ENCODE results near the gene BMERB1.
"Not testable (repeated sequence)": the region's sequence is repeated elsewhere in the genome, so short reads cannot be mapped to it uniquely, and the experiment has no call there.

BMERB1 gene

DNA sequence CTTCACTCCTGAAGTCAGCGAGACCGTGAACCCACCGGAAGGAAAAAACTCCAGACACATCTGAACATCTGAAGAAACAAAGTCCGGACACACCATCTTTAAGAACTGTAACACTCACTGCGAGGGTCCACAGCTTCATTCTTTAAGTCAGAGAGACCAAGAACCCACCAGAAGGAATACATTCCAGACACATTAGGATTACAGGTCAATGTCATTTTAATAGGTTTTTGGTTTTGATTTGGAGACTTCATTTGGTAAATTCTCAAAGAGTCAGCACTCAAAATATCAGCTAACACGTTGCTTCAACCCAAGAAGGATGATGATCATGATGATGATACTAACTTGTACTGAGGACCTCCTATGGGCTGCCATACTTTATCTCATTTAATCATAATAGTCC lies 7.6 kb upstream of the BMERB1 start:
- no peak for DNase-seq

DNA sequence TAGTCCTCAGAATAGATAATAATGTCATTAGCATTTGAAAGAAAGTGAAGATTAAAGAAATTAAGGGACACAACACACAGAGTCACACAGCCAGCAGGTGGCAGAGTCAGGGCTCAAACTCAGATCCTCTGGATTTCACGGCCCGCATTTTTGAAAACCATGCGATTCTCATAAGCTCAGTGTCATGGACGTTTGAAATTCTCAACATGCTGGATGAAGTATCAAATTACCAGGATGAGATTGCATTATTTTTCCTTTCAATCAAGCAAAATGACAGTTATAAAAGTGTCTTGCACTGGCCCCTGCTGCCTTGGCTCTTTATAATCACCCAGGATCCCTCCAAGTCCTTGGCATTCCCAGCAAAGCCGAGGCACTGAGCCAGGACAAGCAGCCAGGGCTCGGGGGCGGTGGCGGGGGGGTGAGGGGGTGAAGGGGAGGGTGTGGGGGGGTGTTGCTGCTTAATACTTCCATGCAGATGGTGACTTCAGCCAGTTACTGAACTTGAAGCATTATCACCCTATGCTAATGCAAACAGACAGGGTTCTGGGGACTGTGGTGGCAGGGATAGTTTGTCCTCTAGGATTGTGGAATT lies 6.6 kb upstream of the BMERB1 start:
- DNase-seq: peak; percentile 81

DNA sequence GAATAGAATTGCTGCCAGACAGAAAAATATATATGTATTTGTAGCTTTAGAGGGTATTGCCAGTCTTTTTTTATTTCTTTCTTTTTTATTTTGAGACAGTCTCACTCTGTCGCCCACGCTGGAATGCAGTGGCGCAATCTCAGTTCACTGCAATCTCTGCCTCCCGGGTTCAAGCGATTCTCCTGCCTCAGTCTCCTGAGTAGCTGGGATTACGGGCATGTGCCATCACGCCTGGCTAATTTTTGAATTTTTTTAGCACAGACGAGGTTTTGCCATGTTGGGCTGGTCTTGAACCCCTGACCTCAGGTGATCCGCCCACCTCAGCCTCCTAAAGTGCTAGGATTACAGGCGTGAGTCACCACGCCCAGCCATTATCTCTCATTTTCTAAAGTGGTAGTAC lies 3.5 kb upstream of the BMERB1 start:
- not testable (repeated sequence) for DNase-seq

DNA sequence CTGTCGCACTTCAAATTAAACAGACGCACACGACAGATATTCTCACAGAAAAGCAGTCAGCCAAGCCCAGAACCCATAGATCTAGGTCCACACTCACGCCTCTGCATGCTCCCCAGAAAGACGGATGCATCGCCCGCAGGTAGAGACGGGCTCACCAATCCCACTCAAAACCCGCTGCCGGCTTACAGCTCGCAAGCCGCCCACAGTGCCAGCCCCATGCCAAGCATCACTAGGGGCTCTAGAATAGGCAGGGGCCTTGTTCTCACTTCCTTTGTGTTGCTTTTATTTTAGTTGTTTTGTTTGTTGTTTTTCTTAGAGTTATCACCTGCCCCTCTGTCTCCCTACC lies 336 bp upstream of the BMERB1 start:
- no peak for DNase-seq

DNA sequence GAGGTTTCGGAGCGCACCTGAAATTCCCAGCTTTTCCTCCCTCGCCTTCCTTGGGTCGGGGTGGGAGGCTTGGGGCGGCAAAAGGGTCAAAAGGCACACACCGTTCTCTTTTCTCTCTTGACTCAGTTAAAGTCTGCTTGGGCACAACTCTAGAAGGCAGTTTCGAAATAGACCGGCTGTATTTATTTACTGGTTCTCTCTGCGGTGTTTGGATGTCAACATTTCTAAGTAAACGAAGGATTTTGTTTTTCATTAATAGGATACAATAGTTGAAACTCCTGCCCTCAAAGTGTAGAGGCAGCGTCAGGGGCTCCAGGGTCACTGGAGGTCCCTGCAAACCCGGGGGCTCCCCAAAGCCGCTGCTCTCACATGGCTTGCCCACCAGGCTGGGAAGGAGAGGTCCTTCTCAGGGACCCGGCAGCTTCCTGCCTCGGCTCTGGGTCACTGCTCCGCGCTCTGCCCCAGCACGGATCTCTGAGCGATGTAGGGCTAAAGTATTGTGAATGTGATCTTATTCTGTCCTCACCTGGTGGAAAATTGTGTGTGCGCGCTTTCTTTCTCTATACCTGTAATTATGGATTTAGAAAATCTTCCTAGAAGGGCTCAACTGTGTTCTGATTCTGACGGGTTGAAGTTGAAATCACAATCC lies 952 bp downstream of the BMERB1 start:
- DNase-seq: no peak

DNA sequence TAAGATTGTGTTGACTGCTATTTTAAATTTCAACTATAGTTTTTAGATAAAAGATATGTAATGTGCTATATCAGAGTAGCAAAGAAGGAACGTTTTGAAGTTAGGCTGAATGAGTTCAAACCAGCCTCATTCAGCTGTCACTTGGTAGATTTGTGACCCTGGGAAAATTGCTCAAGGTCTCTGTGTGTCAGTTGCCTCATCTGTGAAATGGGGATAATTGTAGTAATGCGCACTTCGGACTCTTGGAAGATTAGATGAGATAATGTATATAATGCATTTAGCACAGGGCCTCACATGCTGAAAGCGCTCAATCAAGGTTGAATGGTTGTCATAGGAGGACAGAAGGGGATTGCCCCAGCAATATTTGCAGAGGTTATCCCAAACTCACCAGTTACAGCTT lies 4.7 kb downstream of the BMERB1 start:
- DNase-seq: no peak

DNA sequence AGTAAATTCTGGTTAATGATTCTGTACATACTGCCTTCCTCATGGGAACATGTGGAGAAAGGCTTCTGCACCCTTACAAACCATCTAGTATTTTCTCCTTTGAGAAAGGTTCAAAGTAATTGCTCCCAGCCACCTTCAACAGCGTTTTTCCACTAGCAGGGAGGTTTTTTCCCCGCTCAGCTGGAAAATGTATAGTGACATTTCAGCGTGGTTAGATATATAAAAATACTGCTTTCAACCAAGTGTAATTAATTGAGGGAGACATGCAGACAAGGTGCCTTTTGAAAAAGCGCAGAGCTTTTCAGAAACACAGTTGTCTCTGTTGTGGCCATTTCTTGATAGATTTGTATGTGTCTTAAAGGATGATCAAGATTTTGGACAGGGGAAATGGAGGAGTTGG lies 5.1 kb downstream of the BMERB1 start:
- no peak for DNase-seq

DNA sequence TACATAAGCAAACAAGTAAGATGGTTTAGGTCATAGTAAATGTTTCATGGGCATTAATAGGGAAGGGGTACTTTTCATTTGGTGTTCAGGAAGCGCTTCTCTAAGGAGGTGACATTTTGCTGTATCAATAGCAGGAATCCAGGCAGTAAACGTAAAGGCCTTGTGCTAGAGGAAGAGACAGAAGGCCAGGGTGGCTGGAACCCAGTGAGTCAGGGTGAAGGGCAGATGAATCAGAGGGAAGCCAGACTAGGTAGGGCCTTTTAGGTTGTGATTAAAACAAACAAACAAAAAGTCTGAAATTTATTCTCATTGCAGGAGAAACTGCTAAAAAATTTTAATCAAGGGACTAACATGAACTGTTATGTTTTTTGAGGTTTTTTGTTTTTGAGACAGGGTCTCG lies 6.5 kb downstream of the BMERB1 start:
- DNase-seq: no peak

DNA sequence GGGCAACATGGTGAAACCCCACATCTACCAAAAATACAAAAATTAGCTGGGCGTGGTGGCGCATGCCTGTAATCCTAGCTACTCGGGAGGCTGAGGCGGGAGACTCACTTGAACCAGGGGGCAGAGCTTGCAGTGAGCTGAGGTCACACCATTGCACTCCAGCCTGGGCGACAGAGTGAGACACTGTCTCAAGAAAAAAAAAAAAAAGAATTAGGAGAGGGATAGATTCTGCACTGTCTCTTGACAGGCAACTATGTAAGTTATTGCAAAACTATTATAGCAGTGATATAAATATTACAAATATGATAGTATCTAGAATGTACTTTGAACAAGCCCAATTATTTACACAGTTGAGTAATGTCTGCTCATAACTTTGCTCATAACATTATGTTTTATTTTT lies 7.8 kb downstream of the BMERB1 start:
- DNase-seq: not testable (repeated sequence)

DNA sequence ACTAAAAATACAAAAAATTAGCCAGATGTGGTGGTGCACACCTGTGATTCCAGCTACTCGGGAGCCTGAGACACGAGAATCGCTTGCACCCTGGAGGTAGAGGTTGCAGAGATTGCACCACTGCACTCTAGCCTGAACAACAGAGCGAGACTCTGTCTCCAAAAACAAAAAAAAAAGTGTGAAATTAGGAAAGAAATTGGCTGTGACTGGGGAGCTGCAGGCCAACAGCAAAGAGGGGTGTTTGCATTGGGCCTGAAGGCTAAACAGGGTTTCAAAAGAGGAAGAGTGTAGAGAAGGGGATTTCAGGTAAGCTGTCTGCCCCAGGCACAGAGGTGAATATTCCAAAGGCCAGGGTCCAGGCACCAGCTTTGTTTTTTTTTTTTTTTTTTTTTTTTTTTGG lies 9.4 kb downstream of the BMERB1 start:
- no peak for DNase-seq

DNA sequence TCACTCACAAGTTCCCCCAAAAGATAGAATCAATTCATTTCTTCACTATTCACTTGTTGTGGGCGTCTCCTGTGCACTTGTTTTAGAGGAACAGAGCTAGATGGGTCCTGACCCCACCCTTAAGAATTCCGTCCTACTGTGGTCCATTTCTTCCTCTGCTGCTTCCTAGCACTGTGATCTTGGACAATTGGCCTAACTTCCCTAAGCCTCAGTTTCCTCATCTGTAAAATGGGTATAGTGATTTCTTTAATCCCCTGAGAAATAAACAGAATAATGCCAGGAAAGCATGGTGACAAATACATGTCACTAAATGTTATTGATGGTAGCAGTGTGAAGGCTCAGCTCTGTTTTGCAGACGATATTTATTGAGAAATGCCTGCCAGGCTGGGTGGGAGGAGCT lies 9.9 kb downstream of the BMERB1 start:
- no peak for DNase-seq

DNA sequence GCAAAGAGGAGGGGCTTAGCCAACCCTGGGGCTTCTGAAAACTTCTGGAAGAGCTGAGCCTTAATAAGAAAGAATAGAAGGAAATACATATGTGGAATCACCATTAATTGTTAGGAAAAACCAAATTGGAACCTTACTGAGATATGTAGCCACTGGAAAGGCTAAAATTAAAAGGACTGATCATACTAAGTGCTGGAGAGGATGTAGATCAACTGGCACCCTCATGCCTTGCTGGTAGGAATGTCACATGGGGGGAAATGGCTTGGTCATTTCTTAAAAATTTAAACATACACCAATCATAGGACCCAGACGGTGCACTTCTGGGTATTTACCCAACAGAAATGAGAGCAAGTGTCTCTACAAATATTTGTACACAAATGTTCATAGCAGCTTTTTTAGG lies 11.1 kb downstream of the BMERB1 start:
- DNase-seq: no peak

DNA sequence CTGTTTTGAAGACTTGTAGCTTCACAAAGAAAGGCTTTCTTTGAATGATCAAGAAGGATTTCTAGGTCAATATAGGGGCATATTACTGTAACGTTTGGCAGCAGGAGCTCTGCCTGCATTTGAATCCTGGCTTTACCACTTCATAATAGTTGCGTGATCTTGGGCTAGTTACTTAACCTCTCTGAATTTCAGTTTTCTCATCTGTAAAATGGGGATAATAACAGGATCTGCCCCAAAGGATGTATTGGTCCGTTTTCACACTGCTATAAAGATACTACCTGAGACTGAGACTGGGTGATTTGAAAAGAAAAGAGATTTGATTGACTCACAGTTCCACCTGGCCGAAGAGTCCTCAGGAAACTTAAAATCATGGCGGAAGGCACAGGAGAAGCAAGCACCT lies 12.5 kb downstream of the BMERB1 start:
- no peak for DNase-seq

DNA sequence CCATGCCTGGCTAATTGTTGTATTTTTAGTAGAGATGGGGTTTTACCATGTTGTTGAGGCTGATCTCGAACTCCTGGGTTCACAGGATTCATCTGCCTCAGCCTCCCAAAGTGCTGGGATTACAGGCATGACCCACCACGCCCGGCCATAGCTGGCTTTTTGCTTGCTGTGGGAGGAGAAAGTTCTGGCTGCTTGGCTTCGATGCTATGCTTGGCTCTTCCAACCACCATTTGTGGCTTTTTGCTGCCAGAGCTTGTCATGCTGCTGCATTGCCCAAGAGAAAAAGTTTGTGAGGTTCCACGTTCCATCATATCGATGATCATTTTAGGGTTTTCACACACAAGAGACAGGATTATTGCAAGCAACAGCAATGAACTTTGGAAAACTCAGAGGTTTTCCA lies 16.2 kb downstream of the BMERB1 start:
- DNase-seq: no peak

DNA sequence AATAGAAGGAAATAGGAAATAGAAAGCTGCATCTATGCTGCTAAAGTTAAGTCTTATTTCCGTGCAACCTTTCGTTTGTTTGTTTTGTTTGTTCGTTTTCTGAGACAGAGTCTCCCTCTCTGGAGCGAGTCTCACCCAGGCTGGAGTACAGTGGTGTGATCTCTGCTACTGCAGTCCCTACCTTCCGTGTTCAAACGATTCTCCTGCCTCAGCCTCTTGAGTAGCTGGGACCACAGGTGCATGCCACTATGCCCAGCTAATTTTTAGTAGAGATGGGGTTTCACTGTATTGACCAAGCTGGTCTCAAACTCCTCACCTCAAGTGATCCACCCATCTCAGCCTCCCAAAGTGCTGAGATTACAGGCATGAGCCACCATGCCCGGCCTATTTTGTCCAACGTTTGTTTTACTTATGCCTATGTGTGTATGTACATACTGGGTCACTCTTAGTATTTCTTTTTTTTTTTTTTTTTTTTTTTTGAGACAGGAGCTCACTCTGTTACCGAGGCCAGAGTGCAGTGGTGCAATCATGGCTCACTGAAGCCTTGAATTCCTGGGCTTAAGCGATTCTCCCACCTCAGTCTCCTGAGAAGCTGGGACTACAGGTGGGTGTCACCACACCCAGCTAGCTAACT lies 16.8 kb downstream of the BMERB1 start:
- DNase-seq: no peak

DNA sequence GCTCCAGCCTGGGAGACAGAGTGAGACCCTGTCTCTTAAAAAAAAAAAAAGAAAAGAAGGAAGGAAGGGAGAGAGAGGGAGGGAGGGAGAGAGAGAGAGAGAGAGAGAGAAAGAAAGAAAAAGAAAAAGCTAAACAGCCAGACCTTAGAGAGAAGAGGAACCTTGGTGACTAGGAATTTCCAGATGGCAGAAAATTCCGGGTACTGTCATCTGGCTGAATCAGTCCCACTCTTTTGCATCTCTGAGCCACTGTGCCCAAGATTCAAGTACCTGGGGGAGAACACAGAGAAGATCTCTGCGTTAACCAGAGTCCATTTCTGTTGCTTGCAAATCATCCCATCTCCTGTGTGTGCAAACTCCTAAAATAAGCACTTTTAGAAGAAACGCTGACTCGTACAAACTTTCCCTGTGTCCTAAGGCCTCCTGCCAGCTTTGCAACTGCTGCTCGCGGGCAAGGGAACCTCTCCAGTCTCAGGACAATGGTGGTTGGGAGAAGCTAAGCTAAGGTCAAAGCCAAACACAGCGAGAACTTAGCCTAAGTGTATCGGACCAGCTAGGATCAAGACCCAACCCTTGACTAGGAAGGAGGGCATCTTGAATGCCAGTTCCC lies 18.0 kb downstream of the BMERB1 start:
- DNase-seq: no peak

DNA sequence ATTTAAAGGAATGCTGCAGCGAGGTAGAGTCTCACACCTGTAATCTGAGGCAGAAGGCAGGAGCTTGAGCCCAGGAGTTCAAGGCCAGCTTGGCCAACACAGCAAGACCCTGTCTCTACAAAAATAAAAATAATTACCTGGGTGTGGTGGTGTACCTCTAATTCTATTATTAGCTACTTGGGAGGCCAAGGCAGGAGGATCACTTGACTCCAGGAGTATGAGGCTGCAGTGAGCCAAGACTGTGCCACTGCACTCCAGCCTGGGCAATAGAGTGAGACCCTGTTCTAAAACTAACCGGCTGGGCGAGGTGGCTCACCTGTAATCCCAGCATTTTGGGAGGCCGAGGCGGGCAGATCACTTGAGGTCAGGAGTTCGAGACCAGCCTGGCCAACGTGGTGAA lies 18.9 kb downstream of the BMERB1 start:
- not testable (repeated sequence) for DNase-seq

DNA sequence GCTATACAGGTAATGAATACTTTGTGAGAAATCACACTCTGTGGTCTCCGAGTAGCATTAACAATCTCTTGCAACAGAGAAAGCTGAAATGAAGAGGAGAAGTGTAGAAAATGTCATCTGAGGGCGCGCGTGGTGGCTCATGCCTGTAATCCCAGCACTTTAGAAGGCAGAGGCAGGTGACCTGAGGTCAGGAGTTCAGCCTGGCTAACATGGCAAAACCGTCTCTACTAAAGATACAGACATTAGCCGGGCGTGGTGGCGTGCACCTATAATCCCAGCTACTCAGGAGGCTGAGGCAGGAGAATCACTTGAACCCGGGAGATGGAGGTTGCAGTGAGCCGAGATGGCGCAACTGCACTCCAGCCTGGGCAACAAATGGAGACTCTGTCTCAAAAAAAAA lies 20.5 kb downstream of the BMERB1 start:
- DNase-seq: not testable (repeated sequence)

DNA sequence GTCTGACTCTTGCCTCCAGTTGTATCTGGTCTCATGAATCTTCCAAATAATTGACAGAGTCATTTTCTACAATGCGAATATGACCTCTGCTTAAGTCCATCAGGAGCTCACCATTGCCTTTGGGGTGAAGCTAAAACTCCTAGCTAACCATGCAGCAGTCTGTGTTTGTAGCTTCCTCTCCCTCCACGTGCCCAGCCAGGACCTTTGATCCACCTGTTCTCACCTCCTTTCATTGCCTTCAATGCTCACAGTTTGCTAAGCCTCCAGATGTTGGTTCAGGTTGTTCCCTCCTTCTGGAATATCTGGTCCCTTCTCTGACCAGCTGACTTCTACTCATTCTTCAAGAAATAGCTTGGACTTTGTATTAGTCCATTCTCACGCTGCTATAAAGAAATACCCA lies 23.0 kb downstream of the BMERB1 start:
- DNase-seq: no peak

DNA sequence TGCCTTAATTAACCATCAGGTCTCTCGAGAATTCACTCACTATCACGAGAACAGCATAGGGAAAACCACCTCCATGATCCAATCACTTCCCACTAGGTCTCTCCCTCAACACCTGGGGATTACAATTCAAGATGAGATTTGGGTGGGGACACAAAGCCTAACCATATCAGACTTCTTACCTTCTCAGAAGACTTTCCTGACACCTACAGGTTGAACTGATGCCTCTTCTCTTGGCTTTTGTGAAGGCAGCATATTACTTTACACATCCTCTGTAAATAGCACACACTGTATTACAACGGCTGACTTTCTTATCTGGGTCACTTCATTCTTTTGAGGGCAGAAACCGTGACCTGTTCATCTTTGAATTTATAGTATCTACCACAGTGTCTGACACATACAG lies 23.6 kb downstream of the BMERB1 start:
- DNase-seq: peak; percentile 15

DNA sequence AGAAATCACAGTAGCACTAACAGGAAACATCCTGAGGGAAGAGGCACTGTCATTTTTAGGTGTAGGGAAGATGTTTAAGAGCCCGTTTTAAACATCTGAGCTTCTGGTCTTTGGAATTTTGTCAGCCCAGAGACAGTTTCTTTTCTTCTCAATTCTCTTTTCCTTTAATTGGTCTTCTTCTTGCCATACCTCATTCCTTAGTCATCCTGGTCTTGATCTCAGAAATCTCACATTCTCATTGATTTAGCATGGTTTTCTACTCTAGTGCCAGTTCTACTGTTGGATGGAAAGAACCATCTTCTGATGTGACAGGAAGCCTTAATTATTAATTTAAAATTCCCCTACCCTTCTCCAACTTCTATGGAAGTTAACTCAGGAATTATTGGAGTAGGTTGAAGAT lies 25.4 kb downstream of the BMERB1 start:
- no peak for DNase-seq

DNA sequence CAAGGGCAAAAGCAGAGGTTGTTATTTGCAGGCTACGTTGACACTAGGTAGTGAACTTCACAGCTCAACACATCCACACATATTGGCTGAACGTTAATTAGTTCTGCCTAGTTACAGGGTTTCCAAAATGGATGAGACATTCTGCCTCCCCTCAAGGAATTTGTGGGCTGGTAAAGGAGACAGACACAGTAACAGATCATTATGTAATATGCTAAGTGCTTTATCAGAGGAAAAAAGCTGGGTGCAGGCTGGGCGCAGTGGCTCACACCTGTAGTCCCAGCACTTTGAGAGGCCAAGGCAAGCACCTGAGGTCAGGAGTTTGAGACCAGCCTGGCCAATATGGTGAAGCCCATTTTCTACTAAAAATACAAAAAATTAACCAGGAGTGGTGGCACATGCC lies 26.2 kb downstream of the BMERB1 start:
- no peak for DNase-seq

DNA sequence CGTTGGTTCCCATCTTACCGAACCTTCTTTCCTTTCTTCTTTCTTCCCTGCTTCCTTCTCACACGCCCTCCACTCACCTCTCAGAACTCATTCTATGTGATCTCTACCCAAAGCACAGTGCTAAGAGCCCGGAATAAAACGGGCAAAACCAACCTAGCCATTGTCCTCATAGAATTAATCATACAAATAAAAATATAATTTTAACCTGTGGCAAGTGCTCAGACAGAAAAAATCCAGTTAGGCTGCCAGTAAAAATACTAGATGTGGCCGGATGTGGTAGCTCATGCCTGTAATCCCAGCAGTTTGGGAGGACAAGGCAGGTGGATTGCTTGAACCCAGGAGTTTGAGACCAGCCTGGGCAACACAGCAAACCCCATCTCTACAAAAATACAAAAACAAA lies 27.0 kb downstream of the BMERB1 start:
- no peak for DNase-seq

DNA sequence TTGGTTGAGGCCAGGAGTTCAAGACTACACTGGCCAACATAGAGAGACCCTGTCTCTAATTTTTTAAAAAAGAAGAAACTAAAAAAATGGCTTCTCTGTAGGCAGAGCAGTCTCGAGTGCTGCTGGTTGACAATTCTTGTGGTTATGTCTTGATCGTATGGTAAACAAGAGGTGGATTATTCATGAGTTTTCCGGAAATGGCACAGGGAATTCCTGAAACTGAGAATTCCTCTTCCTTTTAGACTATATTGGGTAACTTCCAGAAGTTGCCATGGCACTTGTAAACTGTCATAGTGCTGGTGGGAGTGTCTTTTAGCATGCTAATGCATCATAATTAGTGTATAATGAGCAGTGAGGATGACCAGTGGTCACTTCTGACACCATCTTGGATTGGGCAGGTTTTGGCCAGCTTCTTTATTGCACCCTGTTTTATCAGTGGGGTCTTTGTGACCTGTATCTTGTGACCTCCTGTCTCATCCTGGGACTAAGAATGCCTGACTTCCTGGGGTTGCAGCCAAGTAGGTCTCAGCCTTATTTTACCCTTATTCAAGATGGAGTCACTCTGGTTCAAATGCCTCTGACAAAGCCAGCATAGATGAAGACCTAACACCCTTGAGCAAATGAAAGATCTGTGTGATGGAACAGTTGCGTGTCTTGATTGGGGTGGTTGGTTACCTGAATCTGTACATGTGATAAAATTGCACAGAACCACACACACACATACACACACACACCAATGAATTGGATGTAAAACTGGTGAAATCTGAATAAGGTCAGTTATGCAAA lies 30.2 kb downstream of the BMERB1 start:
- no peak for DNase-seq
